Effector memory CD8-positive, alpha-beta T cell (primary cell): ENCODE results near the gene ARL5C.

Experiments used
- ATAC-seq: fragments of 150-1000 bp; cut with Tn5 transposase; replicated peaks from 2 replicates; pipeline ENCODE4 v1.10.0; 2021; ENCODE audit warnings: mild to moderate bottlenecking, moderate library complexity
- DNase-seq, 3 experiments: peaks; one replicate each; pipeline ENCODE4 v3.0.0; 2021
- H3K27ac Mint-ChIP-seq, 2 donors: one replicate each; pipeline ENCODE4 v1.8.0; 2022; ENCODE audit warnings: mild to moderate bottlenecking in 2 of 2, mixed read lengths in 2 of 2, moderate library complexity in 2 of 2
- H3K27me3 Mint-ChIP-seq, 2 donors: one replicate each; pipeline ENCODE4 v1.8.0; 2022; ENCODE audit warnings: mixed read lengths in 2 of 2
- H3K36me3 Mint-ChIP-seq: one replicate; pipeline ENCODE4 v1.8.0; 2022; ENCODE audit warnings: mild to moderate bottlenecking, moderate library complexity, mixed read lengths; ENCODE audit not compliant: insufficient read depth
- H3K4me1 Mint-ChIP-seq, 2 donors: one replicate each; pipeline ENCODE4 v1.8.0; 2022; ENCODE audit warnings: low read depth in 2 of 2, mixed read lengths in 2 of 2
- H3K4me3 Mint-ChIP-seq, 2 donors: one replicate each; pipeline ENCODE4 v1.8.0; 2022; ENCODE audit warnings: mild to moderate bottlenecking in 2 of 2, mixed read lengths in 2 of 2, moderate library complexity in 2 of 2
- H3K9me3 Mint-ChIP-seq, 2 donors: one replicate each; pipeline ENCODE4 v1.8.0; 2022; ENCODE audit warnings: mixed read lengths in 2 of 2

The ARL5C gene

GRCh38 chr17:39118674-39119419 lies 47.1 kb downstream of the ARL5C start:
- ATAC-seq (no peak), DNase-seq (no peak)
- peaks cover 2% of the 10 kb centered on the region for H3K36me3 Mint-ChIP-seq
- peaks cover 8 to 12% of the 10 kb centered on the region in 2 donors for H3K4me1 Mint-ChIP-seq
- H3K27me3 Mint-ChIP-seq, result no peaks in the 10 kb centered on the region
- no peak overlapping the region for H3K4me3 Mint-ChIP-seq
- H3K27ac Mint-ChIP-seq, result no peak overlapping the region
- H3K9me3 Mint-ChIP-seq, result no peaks in the 10 kb centered on the region

GRCh38 chr17:39116224-39116623 lies 49.7 kb downstream of the ARL5C start:
- Mint-ChIP-seq H3K27ac (no peak overlapping the region), H3K9me3 (no peaks in the 10 kb centered on the region), H3K4me1 (peaks cover 8 to 12% of the 10 kb centered on the region in 2 donors), H3K36me3 (peaks cover 2% of the 10 kb centered on the region), H3K4me3 (no peak overlapping the region), H3K27me3 (peaks cover 0 to 7% of the 10 kb centered on the region in 2 donors)
- DNase-seq (no peak), ATAC-seq (no peak)

DNA sequence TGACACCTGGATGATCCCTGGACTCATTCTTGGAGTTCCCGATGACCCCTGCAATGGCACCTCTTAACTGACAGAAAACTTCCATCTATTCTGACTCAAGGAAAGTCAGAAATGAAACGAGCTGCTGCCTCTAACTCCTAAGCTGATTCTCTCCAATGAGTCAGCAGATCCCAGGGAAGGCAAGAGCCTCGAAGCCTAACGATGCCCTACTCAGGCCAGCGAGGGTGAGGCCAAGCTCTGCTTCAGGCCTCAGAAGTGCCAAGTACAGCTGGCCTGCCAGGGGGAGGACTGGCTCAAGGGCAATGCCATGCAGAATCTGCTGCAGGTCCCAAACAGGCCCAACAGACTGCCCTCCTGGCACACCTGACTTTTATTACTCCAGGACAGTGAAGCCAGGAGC lies 50.8 kb downstream of the ARL5C start:
- Mint-ChIP-seq H3K9me3 (no peaks in the 10 kb centered on the region), H3K27me3 (peaks cover 0 to 10% of the 10 kb centered on the region in 2 donors), H3K4me3 (no peak overlapping the region), H3K36me3 (peaks cover 2% of the 10 kb centered on the region), H3K4me1 (peaks cover 10 to 12% of the 10 kb centered on the region in 2 donors), H3K27ac (no peak overlapping the region)
- ATAC-seq, result no peak
- DNase-seq, result no peak

DNA sequence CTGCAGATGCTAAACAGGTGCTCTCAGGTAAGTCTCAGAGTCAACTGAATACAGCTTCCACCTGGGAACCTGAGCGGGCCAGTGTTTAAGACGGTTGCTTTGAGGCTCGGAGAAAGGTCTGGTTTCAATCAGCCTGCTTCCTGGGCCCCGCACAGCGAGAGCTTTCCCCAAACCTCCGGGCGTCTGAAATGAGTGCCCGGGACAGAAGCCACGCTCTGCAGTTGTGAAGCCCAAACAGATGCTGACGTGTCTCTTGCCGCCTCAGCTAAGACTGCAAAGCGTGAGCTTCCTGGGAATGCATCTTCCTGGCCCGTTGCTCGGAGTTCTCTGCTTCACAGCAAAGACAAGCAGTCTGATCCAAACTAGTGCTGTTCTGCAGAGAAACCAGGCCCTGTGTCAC lies 51.2 kb downstream of the ARL5C start:
- peaks cover 0 to 10% of the 10 kb centered on the region in 2 donors for H3K27me3 Mint-ChIP-seq
- peak overlapping the region in 1 of 2 donors; percentile 59 for H3K27ac Mint-ChIP-seq
- DNase-seq (no peak), ATAC-seq (no peak)
- H3K9me3 Mint-ChIP-seq, result no peaks in the 10 kb centered on the region
- H3K36me3 Mint-ChIP-seq, result peaks cover 2% of the 10 kb centered on the region
- H3K4me1 Mint-ChIP-seq, result peaks cover 12 to 13% of the 10 kb centered on the region in 2 donors
- no peak overlapping the region for H3K4me3 Mint-ChIP-seq

- H3K27ac Mint-ChIP-seq, result peak overlapping the region; percentile 11 to 59
- peaks cover 2% of the 10 kb centered on the region for H3K36me3 Mint-ChIP-seq
- H3K4me3 Mint-ChIP-seq, result no peak overlapping the region
- peaks cover 0 to 10% of the 10 kb centered on the region in 2 donors for H3K27me3 Mint-ChIP-seq
- ATAC-seq, result no peak
- DNase-seq, result no peak
- H3K4me1 Mint-ChIP-seq, result peaks cover 9 to 13% of the 10 kb centered on the region in 2 donors
- no peaks in the 10 kb centered on the region for H3K9me3 Mint-ChIP-seq
Measured at GRCh38 chr17:39113871-39114270, 52.1 kb downstream of the ARL5C start.

GRCh38 chr17:39110435-39111136 lies 55.4 kb downstream of the ARL5C start:
- no peak for DNase-seq
- Mint-ChIP-seq H3K27me3 (peaks cover 0 to 10% of the 10 kb centered on the region in 2 donors), H3K36me3 (peaks cover 2% of the 10 kb centered on the region), H3K9me3 (no peaks in the 10 kb centered on the region), H3K27ac (no peak overlapping the region), H3K4me3 (no peak overlapping the region), H3K4me1 (peaks cover 0 to 8% of the 10 kb centered on the region in 2 donors)
- no peak for ATAC-seq

DNA sequence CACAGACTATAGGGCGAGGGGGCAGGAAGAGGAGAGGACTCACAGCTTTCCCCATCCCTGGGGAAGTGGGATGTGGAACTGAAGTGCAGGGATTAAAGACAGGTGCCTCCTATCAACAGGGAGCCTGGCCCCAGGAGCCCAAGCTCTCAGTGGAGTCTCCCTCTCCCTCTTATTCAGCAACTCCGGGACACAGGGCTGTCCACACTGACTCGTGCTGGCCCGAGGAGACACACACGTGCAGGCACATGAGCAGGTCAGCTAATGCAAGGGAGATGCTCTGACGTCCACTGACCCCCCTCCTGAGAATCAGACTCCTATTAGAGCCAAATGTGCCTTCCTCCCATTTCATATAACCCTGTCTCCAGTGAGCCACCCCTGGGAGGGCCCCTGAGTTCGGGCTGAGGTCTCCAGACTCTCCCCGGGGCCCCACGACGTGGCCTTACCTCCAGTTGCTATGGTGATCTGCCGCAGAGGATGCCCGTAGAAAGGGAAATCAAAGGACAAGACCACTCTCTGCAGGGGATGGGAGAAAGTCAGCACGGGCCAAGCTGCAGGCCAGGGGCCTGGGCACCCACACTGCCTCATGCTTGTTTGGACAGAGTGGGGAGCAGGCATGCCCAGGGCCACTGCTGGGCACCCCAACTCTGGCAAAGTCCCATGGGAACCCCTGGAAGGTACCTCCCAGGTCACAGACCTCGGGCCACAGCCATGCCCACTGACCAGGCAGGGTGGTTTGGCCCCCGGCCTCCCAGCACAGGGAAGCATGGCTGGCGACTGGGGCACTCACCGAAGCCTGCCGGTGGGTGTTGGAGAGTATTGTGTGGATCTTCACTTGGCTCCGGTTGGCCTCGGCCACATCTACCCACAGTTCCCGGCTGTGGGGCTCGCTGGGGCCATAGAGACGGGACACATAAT lies 57.2 kb downstream of the ARL5C start:
- Mint-ChIP-seq H3K9me3 (no peaks in the 10 kb centered on the region), H3K27me3 (peaks cover 0 to 10% of the 10 kb centered on the region in 2 donors), H3K4me1 (peaks cover 0 to 4% of the 10 kb centered on the region in 2 donors), H3K36me3 (no peaks in the 10 kb centered on the region), H3K4me3 (no peak overlapping the region), H3K27ac (no peak overlapping the region)
- no peak for DNase-seq
- no peak for ATAC-seq

GRCh38 chr17:39107973-39108372 lies 58.0 kb downstream of the ARL5C start:
- H3K27me3 Mint-ChIP-seq, result peaks cover 0 to 10% of the 10 kb centered on the region in 2 donors
- ATAC-seq (no peak), DNase-seq (no peak)
- H3K4me1 Mint-ChIP-seq, result peaks cover 0 to 4% of the 10 kb centered on the region in 2 donors
- H3K27ac Mint-ChIP-seq, result no peak overlapping the region
- H3K4me3 Mint-ChIP-seq, result no peak overlapping the region
- H3K9me3 Mint-ChIP-seq, result no peaks in the 10 kb centered on the region
- H3K36me3 Mint-ChIP-seq, result no peaks in the 10 kb centered on the region

- Mint-ChIP-seq H3K27me3 (peaks cover 0 to 10% of the 10 kb centered on the region in 2 donors), H3K4me1 (peaks cover 5 to 7% of the 10 kb centered on the region in 2 donors), H3K36me3 (no peaks in the 10 kb centered on the region), H3K4me3 (no peak overlapping the region), H3K9me3 (no peaks in the 10 kb centered on the region), H3K27ac (no peak overlapping the region)
- no peak for ATAC-seq
- DNase-seq, result no peak
Measured at GRCh38 chr17:39107155-39107554, 58.8 kb downstream of the ARL5C start.
